ENCODE measurements around the gene BRD9.

The BRD9 gene

DNA sequence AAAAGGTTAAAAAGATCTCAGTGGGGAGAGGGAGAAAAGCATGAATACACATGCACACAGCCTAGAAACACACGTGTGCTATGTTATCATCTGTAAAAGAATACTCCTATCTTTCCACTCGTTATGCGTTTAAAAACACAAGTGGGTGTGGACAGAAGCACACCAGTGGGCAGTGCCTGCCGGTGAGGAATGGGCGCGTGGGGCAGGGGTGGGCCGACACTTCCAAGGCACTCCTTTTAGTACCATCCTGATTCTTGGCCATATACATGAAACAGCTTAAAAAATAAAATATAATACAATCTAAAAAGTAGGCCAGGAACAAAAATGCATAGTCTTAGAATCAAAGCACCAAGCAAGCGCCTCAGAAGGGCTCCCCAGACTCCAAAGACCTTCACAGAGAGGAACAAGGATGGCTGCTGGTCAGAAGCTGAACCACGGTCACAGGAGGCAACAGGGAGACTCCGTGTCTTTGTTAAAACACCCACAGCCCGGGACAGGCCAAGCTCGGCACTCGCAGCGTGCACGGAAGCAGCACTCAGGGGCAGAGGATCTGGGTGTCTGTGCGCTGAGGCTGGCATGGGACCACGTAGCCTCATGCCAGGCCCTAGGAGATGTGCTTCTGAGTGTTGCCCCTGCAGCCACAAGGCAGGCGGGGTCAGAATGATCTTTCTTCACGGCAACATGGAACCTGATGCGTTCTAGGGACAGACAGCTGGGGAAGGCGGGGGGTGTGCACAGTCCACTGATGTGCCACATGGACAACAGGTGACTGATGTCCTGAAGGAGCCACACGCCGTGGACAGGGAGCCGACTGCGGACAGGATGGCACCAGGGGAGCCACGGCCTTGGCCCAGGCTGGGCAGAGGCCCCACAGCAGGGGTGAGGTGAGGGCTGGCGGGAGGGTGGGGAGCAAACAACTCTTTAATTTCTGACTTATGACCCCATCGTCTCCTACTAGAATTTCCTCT lies 15.9 kb downstream of the BRD9 start:
- no peak for DNase-seq

DNA sequence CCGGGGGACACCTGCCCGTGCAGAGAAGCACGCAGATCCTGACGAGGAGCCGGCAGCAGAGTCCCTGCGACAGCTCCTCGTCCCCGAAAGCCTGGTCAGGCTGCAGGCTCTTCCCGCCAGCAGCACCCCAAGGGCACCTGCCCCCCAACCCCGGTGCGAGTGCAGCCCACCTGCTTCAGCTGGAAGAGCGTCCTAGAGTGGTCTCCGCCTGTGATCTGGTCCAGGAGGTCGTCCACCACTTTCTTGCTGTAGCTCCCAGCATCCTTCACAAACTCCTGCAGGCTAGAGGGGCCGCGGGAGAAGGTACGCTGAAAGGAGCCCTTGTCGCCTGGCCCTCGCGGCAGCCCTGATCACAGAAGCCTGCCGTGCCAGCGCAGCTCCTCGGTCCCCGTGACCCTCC lies 16.7 kb downstream of the BRD9 start:
- no peak for DNase-seq

DNA sequence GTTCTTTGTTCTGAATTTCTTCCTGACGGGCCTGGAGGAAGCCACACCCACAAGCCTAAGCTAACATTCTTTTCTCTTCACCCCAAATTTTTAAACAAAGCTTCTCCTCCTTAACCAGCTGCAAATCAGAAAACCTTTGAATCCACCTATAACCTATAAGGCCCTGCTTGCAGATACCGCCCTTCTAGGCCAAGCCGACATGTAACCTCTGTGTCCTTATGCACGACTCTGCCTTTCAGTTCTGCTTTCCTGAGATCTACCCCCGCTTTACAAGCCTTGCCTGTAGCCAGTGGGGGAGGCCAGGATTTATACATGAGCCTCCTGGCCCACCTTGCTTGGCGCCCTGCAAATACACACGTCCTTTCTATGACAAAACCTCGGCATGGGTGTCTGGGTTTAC lies 19.3 kb downstream of the BRD9 start:
- no peak for DNase-seq

DNA sequence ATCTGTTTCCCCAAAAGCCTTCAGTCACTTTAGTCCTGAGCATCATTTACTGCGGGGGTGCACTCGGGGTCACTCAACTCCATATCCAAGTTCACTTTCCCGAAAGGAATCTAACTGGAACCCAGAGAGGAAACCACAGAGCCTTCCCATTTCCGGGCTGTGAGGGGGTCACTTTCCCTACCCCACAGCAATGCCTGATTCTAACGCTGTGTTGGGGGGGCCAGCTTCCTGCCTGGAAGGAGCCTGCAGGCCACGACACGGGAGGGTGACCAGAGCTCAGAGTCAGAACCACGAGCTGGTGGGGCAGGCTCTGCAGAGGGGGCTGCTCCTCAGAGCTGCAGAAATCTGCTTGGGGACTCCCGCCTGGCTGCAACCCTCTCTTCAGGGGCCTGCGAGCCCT lies 20.3 kb downstream of the BRD9 start:
- DNase-seq = no peak

DNA sequence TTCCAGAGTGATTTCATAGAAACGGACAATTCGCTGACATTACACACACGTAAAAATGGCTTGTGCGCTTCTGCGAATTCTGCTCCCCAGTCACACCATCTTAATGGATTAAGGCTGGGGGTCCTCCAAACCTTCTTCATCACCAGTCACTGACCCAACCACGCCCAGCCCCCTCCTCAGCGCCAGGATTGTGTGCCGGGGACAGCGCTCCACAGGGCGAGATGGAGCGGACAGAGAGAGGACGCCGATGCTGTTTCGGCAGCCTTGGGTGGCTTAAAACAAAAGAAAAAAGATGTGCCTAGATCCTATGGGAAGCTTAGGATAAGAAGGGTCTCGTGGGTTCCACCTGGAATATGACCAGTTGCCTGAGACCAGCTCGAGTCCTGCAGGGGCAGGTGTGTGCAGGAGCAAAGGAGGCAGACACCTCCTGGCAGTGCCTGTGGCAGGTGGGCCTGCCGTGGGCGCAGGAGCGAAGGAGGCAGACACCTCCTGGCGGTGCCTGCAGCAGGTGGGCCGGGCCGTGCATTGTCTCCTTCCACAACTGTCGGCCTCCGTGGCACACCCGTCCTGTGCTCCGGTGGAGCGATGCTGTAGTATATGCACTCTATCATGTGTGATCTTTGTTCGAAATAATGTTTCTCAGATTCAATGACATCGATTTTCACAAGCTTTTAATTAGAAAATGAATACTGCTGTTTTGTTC lies 20.9 kb downstream of the BRD9 start:
- DNase-seq = no peak

DNA sequence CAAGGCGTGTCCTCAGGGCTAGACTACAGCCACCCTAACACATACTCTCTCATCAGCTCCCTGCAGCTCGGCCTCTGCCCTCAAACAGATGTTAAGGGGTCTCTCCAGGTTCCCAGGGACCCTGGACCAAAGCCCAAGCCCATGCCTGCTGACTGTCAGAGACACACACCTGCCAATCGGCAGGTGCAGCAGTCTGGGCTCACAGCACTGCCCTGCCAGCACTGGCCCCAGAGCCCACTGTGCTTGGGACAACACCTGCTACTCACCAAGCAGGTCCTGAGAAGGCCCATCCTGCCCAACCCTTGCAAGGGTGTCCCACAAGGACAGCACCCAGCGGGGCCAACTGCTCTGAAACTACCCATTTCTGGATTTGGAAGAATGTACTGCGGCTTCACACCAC lies 21.6 kb downstream of the BRD9 start:
- no peak for DNase-seq

DNA sequence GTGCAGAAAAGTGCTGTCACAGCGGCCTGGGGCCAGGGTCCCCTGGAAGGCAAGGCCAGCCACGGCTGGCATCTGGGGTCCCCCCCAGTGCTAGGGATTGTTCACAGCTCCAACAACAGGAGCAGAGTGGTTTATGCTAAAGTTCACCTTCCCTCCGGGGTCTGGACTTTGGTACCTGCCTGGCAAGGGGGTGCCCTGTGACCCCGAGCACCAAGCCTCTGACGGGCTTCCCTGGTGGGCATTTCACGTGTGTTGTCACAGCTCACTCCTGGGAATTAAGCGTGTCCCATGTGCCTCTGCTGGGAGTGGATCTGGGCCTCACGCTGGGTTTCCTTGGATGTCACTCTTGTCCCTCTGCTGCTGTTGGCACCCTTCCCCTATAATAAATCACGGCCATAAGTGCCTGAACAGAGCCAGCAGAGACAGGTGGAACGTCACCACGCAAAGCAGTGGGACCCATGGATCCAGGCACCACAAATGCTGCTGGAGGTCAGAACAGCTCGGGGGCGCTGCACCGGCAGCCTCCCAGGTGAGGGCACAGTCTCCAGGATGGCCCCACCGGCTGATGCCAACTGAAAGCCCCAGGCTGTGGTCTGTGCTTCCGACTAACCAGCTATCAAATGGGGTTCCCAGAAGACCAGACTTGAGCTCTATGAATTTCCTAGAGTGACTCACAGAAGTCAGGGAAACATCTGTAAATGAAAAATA lies 24.0 kb downstream of the BRD9 start:
- DNase-seq = no peak

DNA sequence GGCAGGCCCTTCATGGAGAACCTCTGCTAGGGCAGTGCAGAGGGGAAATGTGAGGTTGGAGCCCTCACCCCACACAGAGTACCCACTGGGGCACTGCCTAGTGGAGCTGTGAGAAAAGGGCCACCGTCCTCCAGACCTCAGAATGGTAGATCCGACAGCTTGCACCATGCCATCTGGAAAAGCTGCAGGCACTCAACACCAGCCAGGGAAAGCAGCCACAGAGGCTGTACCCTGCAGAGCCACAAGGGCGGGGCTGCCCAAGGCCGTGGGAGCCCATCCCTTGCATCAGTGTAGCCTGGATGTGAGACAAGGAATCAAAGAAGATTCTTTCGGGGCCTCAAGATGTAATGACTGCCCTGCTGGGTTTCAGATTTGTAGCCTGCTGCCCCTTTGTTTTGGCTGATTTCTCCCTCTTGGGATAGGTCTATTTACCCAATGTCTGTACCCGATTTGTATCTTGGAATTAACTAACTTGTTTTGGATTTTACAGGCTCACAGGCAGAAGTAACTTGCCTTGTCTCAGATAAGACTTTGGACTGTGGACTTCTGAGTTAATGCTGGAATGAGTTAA lies 25.2 kb downstream of the BRD9 start:
- DNase-seq = no peak

DNA sequence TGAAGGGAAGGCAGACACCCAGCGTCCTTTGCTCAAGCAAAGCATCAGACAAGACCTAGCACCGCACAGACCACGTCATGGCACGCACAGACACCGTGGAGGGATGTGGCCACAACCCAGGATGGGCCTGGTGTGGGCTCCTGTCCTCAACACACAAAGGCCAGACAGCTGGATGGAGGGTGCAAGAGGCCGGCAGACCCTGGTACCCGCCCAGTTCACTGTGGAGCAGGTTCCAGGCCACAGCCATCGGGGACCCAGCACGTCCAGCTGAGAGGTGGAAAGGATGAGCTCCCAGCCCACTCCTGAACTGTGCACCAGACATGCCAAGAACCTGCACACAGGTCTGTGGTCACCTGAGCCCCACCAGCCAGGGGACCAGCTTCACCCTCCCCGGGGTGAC lies 26.8 kb downstream of the BRD9 start:
- no peak for DNase-seq

DNA sequence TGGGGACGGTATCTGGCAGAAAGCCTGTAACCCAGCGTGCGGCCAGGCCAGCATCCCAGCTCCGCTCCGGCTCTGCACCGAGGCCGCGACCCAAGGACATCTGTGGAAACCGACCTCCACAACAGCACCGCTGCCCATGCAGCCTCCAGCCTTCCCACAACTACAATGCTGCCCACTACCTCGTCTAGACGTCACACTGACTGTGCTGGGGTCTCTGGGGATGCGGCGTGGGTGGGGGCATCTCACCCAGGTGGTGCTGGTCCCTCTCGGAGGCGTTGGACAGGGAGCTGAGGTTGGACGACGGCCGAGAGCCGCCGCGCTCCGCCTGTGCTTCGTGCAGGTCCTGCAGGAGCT lies 27.5 kb downstream of the BRD9 start:
- no peak for DNase-seq

DNA sequence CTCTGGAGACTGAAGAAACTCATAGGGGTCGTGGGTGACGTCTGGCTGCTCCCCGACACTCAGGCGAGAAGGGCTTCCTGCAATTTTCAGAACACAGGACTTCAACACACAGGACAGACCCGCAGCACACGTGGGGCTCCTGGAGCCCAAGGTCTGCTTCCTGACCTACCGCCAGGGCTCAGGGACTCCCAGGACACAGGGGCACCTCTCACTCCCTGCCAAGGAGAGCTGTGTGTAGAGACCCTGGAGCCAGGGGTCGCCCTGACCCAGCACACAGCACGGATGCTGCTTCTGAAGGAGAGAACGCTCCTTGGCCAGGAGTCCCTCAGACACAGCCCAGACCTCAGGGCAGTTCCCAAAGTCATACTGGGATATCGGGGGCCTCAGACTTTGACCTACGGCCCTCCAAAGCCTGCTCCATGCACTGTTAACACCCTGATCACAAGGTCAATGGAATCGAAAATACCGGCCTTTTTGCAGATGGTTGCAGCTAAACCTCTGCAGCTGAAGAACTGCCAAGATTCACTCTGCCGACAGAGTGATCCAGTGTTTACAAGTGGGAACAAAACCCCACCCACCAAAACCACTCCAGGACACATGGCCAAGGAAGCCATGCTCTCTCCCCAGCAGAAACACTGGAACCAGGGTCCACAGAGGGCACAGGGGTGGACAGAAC lies 28.0 kb downstream of the BRD9 start:
- DNase-seq = no peak

DNA sequence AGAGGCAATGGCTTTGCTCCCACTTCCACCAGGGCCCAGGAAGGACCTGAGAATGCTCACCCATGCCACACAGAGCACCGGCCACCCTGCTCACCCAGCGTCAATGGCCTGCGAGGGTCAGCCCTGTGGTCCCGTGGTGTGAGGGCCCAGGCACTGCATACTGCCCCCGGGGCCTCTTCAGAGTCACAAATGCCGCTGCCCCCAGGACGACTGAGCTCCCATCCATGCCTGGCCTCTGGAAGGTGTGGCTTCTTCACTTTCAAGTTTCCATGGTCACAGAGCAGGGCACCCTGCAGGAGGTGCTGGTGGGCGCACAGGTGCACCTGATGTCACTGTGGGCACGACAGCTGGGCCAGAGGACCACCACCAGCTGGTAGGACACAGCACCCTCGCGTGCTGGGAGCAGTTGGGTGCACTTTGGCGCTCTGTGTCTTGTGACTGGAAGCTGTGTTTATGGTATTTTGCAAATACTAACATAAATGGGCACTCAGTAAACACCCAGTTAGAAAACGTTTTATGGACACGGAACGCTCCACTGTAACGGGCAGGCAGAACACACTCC lies 29.3 kb downstream of the BRD9 start:
- DNase-seq = no peak

DNA sequence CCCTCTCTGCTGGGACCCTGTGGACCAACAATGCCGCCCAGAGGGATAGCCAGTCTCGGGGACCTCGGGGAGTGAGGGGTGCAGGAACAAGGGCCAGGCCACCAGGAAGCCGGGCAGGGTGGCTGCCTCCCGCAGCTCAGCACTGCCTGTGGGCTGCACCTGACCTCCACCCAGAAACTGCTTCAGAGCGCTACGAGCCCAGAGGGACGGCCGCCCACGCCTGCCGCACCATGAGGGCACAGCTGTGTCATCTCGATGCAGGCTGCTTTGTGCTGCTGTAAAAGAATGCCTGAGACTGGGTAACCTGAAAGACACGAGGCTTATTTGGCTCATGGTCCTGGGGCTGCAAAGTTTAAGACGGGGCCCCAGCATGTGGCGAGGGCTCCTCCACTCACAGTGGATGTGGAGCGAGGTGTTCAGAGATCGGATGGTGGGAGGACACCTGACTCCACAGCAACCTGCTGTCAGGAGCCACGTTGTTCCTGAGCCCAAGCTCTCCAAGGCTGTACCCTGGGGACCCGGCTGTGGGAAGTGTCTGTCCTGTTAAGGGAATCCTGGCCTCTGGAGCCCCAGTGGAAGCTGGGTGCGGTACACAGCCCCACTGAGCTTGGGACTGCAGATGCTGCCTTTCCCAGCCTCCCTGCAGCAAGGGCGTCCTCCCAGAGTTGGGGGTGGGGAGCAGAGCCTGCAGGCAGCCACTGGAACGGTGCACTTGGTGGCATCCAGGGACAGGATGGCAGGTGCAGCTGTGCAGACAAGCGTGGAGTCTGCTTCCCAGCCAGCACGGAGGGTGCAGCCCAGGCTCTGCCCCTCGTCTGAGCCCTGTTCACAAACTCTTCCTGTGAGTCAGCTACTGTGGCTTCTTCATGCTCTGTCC lies 30.0 kb downstream of the BRD9 start:
- no peak for DNase-seq

DNA sequence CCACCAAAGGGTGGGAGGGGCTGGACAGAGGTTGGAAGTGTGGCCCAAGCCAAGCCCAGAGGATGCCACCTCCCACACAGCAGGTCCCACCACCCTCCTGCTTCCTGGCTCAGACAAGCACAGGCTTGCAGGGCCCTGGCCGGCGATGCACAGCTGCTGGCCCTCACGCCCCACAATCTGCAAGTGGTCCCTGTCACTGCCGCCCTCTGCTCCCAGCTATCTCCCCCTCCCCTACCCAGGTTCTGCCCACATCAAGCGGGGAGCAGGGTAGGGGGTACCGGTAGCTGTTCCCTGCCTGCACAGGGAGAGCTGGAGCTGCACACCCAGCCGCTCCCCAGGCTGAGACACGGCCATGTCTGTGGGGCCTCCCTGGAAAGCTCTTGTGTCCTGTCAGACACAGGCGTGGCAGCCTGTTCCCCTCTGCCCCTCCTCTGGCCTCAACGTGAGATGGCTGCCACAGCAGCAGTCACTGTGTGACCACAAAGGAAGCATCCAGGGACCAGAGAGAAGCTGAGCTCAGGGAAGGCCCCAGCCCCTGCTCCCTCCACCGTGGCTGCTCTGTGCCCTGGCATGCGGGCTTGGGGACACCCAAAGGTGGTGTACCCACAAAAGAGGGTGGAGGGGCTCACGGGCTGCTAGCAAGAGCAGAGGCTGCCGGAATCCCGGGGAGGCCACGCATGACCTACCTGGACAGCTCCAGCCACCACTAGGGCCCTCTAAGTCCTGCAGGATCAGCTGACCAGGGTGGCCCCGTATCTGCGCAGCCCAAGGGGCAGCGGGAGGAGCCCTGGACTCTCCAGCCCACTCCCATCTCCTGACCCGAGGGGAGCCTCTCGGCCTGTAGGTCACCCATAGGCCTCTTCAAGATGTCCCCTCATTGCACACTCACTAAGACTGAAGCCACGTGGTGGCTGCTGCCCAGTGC lies 30.9 kb downstream of the BRD9 start:
- DNase-seq = no peak

DNA sequence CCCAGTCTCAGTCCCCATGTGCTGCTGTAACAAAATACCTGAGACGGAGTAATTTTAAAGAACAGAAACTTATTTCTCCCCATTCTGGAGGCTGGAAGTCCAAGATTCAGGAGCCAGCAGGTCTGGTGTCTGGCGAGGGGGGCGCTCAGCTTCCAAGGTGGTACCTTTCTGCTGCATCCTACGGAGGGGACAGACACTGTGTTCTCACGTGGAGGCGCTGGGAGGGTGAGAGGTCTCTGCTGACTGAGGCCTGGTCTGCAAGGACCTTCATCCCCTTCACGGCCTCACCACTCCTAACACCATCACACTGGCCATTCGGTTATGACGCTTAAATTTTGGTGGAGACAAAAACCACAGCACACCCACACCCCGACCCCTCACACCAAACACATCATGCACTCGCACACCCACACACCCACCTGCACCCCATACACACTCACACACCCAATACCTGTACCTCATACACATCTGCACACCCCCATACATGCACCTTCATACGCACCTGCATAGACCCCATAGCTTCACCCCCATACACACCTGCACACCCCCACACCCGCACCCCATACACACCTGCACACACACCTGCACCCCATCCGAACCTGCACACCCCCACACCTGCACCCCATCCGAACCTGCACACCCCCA lies 32.0 kb downstream of the BRD9 start:
- no peak for DNase-seq

DNA sequence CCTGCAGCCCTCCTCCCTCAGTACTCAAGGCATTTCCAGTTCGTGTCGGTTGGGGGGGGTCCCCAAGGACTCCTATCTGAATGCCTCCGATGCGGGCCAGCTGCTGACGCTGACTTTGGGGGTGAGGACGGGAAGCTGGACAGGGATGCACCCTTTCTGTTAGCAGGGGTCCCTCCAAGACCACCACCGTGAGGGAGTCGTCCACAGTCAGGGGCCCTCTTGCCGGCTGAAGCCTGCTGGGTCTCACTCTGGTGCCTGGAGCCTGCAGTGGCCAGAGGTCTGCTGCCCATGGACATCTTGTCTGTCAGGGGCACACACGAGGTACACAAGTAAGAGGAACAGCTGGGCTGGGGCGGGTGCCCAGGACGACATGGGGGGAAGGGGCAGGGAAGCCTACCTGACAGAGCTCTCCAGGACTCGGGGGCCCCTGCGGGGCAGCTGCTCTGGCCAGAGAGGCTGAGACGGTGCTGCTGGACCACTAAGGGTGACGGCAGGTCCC lies 32.8 kb downstream of the BRD9 start:
- DNase-seq = no peak

DNA sequence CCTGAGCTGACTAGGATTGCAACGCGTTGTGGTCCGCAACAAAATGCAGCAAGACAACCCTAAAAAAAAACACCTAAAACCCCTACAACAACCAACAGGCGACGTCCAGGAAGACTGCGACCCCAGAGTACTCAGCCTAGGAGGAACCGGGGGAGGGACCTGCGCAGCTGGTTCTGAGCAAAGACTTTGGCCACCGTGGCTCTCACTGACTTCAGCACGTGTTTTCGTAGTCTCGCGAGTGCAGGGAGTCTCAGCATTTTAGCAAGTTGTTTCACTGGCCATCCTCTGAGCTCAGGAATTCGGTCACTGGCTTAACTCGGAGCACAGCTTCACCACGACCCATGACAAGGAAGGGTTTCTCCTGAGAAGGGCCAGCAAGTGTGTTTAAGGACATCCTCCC lies 33.2 kb downstream of the BRD9 start:
- DNase-seq = no peak

DNA sequence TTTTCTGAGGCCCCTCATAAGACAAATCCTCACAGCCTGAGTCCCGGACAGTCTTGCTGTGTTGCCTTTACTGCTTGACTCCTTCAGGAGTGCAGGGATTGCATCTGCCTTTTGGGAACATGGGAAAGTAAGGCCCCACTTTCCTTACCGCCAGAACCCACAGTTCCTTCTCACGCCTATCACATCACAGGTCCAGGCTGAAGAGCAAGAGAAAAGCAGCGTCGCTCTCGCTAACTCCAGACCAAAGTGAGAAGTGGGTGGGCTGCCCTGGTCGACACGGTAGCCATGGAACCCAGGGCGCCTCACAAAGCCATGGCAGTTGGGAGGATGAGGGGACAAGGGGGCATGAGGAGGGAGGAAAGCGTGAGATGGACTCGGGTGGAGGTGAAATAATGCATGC lies 33.9 kb downstream of the BRD9 start:
- DNase-seq = no peak
